Endothelial cell of umbilical vein (primary cell): ENCODE data around the gene CENPP. TPM values are rescaled to one million over a fixed set of nuclear protein-coding genes. Genes with fewer than 3 reads are reported as not detected.

Experiments used
- BruUV-seq: library from RNA; stranded (reverse); fragments of 400-500 nt; replicated peaks from 2 replicates; lab custom pipeline; 2021; lab: Mats Ljungman, UMichigan
- CTCF ChIA-PET: fragments of 300-600, 350-600 bp; sonication (Branson Sonifier 250); formaldehyde crosslinking; loops from one replicate; lab custom pipeline; 2021; ENCODE audit warnings: antibody characterized with exemption, inconsistent platforms; lab: Charles Lee
- POLR2A ChIA-PET: fragments of 300-600, 350-600 bp; sonication (Branson Sonifier 250); formaldehyde crosslinking; loops from one replicate; lab custom pipeline; 2021; ENCODE audit warnings: antibody characterized with exemption, inconsistent platforms; lab: Charles Lee
- DNase-seq: peaks from one replicate; pipeline ENCODE4 v3.0.0-alpha.2; 2011; ENCODE audit warnings: low read depth, low spot score
- FAIRE-seq: peaks from 2 replicates; lab custom pipeline; 2011; peaks lifted over from hg19 to GRCh38; lab: Jason Lieb, UNC
- H2AFZ ChIP-seq: 2 replicates; pipeline ENCODE4 v1.6.0; 2012; ENCODE audit warnings: low read depth, low read length, control low read depth, inconsistent platforms
- H3K27ac ChIP-seq: 2 replicates; pipeline ENCODE4 v1.5.1; 2011; ENCODE audit warnings: low read depth, mild to moderate bottlenecking, control low read depth, low read length, moderate library complexity; ENCODE audit not compliant: insufficient read depth
- H3K27me3 ChIP-seq, 2 experiments: 2 replicates each; pipeline versions ENCODE4 v1.6.0 to v1.6.1; 2011; ENCODE audit warnings: low read length in 2 of 2, mixed read lengths in 1 of 2; ENCODE audit not compliant: control insufficient read depth in 2 of 2, insufficient read depth in 2 of 2
- H3K36me3 ChIP-seq, 2 experiments: 2 replicates in 1 of 2; 3 replicates in 1 of 2; pipeline ENCODE4 v1.5.1; 2011; ENCODE audit warnings: low read length in 2 of 2, mild to moderate bottlenecking in 1 of 2, moderate library complexity in 1 of 2; ENCODE audit not compliant: control insufficient read depth in 2 of 2, insufficient read depth in 2 of 2; ENCODE audit errors: extremely low read depth in 1 of 2
- H3K4me1 ChIP-seq: 3 replicates; pipeline ENCODE4 v1.5.1; 2011; ENCODE audit warnings: mild to moderate bottlenecking, low read length; ENCODE audit not compliant: control insufficient read depth, insufficient read depth; ENCODE audit errors: extremely low read depth
- H3K4me2 ChIP-seq: 2 replicates; pipeline ENCODE4 v1.6.1; 2011; ENCODE audit warnings: low read length, control low read depth, mixed read lengths; ENCODE audit not compliant: insufficient read depth
- H3K4me3 ChIP-seq, 3 experiments: fragments of 200-600 bp in 1 of 3; sonication (generic), shearing (Covaris generic) in 1 of 3; replicated peaks in 1 of 3; 2 replicates each; pipeline ENCODE4 v1.5.1; 2011 to 2016; ENCODE audit warnings: control low read depth in 3 of 3, low read length in 3 of 3, mild to moderate bottlenecking in 2 of 3, inconsistent platforms in 1 of 3, low read depth in 1 of 3, moderate library complexity in 1 of 3; ENCODE audit not compliant: insufficient read depth in 1 of 3
- H3K79me2 ChIP-seq: 2 replicates; pipeline ENCODE4 v1.6.0; 2012; ENCODE audit warnings: low read length, inconsistent platforms; ENCODE audit not compliant: control insufficient read depth, insufficient read depth
- H3K9ac ChIP-seq: replicated peaks from 2 replicates; pipeline ENCODE3; 2011; ENCODE audit warnings: low read length, control low read depth; ENCODE audit not compliant: insufficient read depth; ENCODE audit errors: extremely low read depth
- H3K9me1 ChIP-seq: replicated peaks from 3 replicates; pipeline ENCODE4 v1.6.0; 2011; ENCODE audit warnings: mild to moderate bottlenecking, low read length; ENCODE audit not compliant: control insufficient read depth, insufficient read depth; ENCODE audit errors: extremely low read depth
- H3K9me3 ChIP-seq: replicated peaks from 2 replicates; pipeline ENCODE4 v1.5.1; 2012; ENCODE audit warnings: low read length, inconsistent platforms; ENCODE audit not compliant: control insufficient read depth, insufficient read depth
- H4K20me1 ChIP-seq: replicated peaks from 2 replicates; pipeline ENCODE3; 2011; ENCODE audit warnings: mild to moderate bottlenecking, low read length; ENCODE audit not compliant: control insufficient read depth, insufficient read depth; ENCODE audit errors: extremely low read depth
- EZH2 ChIP-seq: IDR thresholded peaks from 2 replicates; pipeline ENCODE4 v1.6.1; 2012; ENCODE audit warnings: borderline replicate concordance, low read depth, mild to moderate bottlenecking, moderate library complexity, low read length, inconsistent platforms; ENCODE audit not compliant: severe bottlenecking
- FOS ChIP-seq: IDR thresholded peaks from 2 replicates; pipeline ENCODE4 v1.6.1; 2011; ENCODE audit warnings: mild to moderate bottlenecking, low read length, moderate library complexity, borderline replicate concordance; ENCODE audit not compliant: insufficient read depth
- GATA2 ChIP-seq: IDR thresholded peaks from 2 replicates; pipeline ENCODE4 v1.7.0; 2011; ENCODE audit warnings: low read depth, mild to moderate bottlenecking, moderate library complexity, mixed read lengths, low read length; ENCODE audit not compliant: insufficient read length, insufficient read depth
- JUN ChIP-seq: IDR thresholded peaks from 2 replicates; pipeline ENCODE4 v1.6.1; 2011; ENCODE audit warnings: borderline replicate concordance, low read depth; ENCODE audit not compliant: insufficient read length, insufficient read depth
- MYC ChIP-seq: IDR thresholded peaks from one replicate; pipeline ENCODE4 v1.6.1; 2011; ENCODE audit warnings: mild to moderate bottlenecking, low read depth, low read length
- POLR2A ChIP-seq: IDR thresholded peaks from 2 replicates; pipeline ENCODE4 v1.6.1; 2012; ENCODE audit warnings: low read depth, mild to moderate bottlenecking, control low read depth, low read length
- POLR2AphosphoS5 ChIP-seq: IDR thresholded peaks from 2 replicates; pipeline ENCODE4 v1.6.1; 2012; ENCODE audit warnings: low read depth, mild to moderate bottlenecking, control low read depth, low read length, moderate library complexity; ENCODE audit not compliant: insufficient read depth
- dilution Hi-C: fragments of 300-500 bp; cut with MboI; formaldehyde crosslinking; loops from one replicate; pipeline ENCODE4 v1.15.0; 2019; ENCODE audit warnings: low sequenced_read_pairs; ENCODE audit not compliant: extremely low pct_ligation_motif_present
- intact Hi-C: fragments of 100-400 bp; cut with micrococcal nuclease; formaldehyde crosslinking; loops from one replicate; pipeline ENCODE4 v1.10.0; 2022
- polyA plus RNA-seq, 4 experiments: library from polyadenylated mRNA; depleted of rRNA in 3 of 4; stranded (reverse) in 3 of 4; unstranded in 1 of 4; fragments of >200 nt; gene quantifications; 2 replicates each; pipeline versions ENCODE4 v1.2.1 to v1.2.3, GENCODE V29; 2011 to 2012; ENCODE audit warnings: missing spikeins in 1 of 4
- total RNA-seq: library from RNA; stranded (reverse); gene quantifications from 2 replicates; pipeline ENCODE4 v1.2.3, GENCODE V29; 2021
- TF ChIP-seq, protein P1 (sequence below), 2 donors: IDR thresholded peaks; 1 replicate in 1 of 2; 2 replicates in 1 of 2; pipeline ENCODE4 v1.5.1; 2011; ENCODE audit warnings: low read length in 2 of 2, mild to moderate bottlenecking in 2 of 2, moderate library complexity in 2 of 2, control low read depth in 1 of 2, inconsistent platforms in 1 of 2, low read depth in 1 of 2; ENCODE audit not compliant: insufficient read depth in 1 of 2; ENCODE audit errors: extremely low read depth in 1 of 2
- TF ChIP-seq, protein P2 (sequence below): IDR thresholded peaks from 2 replicates; pipeline ENCODE4 v1.6.1; 2011; ENCODE audit not compliant: insufficient read depth, insufficient read length

CENPP gene
- total and polyA plus RNA-seq, 2 donors (not counting 3 experiments of a cell fraction or from before 2014, with no cell fraction given): 1.2 to 12.0 TPM

DNA sequence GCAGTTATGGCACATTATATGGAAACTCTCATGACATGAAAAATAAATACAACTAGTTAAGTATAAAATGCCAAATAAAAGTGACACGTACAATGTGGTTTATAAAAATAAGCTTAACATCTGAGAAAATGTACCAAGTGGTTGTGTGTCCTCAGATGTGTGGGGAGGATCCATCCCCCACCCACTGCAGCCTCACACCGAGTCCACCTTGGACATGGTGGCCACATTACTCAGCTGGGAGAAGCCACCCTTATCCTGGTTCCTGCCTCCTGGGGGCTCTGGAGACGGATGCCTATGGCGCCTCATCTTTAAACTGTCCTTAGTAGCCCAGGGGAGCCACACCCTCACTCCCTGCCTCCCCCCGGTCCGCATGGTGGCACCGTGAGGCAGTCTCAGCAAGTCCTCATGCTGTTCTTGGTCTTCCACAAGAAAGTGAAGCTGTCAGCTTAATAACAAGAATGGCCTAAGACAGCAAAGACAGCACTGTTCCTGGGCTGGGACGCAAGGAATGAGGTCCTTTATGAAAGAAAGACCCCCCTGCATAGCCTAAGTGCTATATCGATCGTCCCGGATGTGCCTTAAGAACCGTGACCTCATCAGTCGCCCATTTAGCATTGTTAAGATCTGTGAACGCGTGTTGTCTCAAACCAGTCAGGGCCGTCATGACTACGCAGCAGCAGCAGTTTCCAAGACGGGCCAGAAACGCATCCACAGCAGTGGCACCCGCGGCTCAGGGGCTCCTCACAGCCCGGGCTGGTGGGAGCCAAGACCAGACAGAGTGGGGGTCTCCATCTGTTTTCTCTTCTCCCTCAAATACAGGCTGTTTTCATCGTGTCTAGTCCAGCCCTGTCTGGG, 287.7 kb downstream of the CENPP start:
- dilution Hi-C loops (no loop called here), intact Hi-C loops (no loop called here)
- ChIA-PET CTCF (no interaction called here), POLR2A (no interaction called here)
- Histone ChIP-seq H3K9me3 (no peaks in the 10 kb centered on the region), H3K27me3 (no peaks in the 10 kb centered on the region), H3K36me3 (peaks cover 14 to 30% of the 10 kb centered on the region in 2 experiments), H3K4me3 (no peak overlapping the region), H3K4me2 (no peak overlapping the region), H3K4me1 (no peaks in the 10 kb centered on the region), H3K79me2 (no peaks in the 10 kb centered on the region), H4K20me1 (no peaks in the 10 kb centered on the region), H2AFZ (no peak overlapping the region), H3K9ac (no peak overlapping the region), H3K9me1 (no peaks in the 10 kb centered on the region), H3K27ac (no peak overlapping the region)
- FAIRE-seq (no peak), DNase-seq (no peak)
- no peak for TF ChIP-seq FOS
- TF ChIP-seq, protein P1, sequence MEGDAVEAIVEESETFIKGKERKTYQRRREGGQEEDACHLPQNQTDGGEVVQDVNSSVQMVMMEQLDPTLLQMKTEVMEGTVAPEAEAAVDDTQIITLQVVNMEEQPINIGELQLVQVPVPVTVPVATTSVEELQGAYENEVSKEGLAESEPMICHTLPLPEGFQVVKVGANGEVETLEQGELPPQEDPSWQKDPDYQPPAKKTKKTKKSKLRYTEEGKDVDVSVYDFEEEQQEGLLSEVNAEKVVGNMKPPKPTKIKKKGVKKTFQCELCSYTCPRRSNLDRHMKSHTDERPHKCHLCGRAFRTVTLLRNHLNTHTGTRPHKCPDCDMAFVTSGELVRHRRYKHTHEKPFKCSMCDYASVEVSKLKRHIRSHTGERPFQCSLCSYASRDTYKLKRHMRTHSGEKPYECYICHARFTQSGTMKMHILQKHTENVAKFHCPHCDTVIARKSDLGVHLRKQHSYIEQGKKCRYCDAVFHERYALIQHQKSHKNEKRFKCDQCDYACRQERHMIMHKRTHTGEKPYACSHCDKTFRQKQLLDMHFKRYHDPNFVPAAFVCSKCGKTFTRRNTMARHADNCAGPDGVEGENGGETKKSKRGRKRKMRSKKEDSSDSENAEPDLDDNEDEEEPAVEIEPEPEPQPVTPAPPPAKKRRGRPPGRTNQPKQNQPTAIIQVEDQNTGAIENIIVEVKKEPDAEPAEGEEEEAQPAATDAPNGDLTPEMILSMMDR (IDR thresholded peaks at IDR 0.05; ENCODE audit: extremely low read depth in 1 of 2, insufficient read depth in 1 of 2, low read depth in 1 of 2, low read length in 2 of 2): no peak
- TF ChIP-seq EZH2: no peak
- no peak for TF ChIP-seq POLR2A
- TF ChIP-seq GATA2: no peak
- TF ChIP-seq, protein P2, sequence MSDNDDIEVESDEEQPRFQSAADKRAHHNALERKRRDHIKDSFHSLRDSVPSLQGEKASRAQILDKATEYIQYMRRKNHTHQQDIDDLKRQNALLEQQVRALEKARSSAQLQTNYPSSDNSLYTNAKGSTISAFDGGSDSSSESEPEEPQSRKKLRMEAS: no peak
- no peak for TF ChIP-seq POLR2AphosphoS5
- TF ChIP-seq JUN: no peak
- no peak for TF ChIP-seq MYC
- no TSS peak for BruUV-seq
